Astrocyte (in vitro differentiated cells and primary cell): ENCODE results near the gene SOCS2. TPM values are rescaled to one million over a fixed set of nuclear protein-coding genes. Genes with fewer than 3 reads are reported as not detected.
"Not testable (repeated sequence)": the region's sequence is repeated elsewhere in the genome, so short reads cannot be mapped to it uniquely, and the experiment has no call there.

Experiments
- DNase-seq: peaks from one replicate; pipeline ENCODE4 v3.0.0-alpha.2; 2010; ENCODE audit warnings: low read depth
- FAIRE-seq: peaks from 2 replicates; lab custom pipeline; 2011; peaks lifted over from hg19 to GRCh38; lab: Jason Lieb, UNC
- H2AFZ ChIP-seq: 2 replicates; pipeline ENCODE4 v1.6.0; 2012; ENCODE audit warnings: low read depth, low read length, inconsistent platforms
- H3K27ac ChIP-seq: 2 replicates; pipeline ENCODE4 v1.5.1; 2011; ENCODE audit warnings: low read depth, low read length, inconsistent platforms
- H3K27me3 ChIP-seq: 2 replicates; pipeline ENCODE4 v1.6.0; 2011; ENCODE audit warnings: low read length, inconsistent platforms; ENCODE audit not compliant: insufficient read depth
- H3K36me3 ChIP-seq: 2 replicates; pipeline ENCODE4 v1.5.1; 2011; ENCODE audit warnings: low read length, inconsistent platforms; ENCODE audit not compliant: insufficient read depth
- H3K4me1 ChIP-seq: 2 replicates; pipeline ENCODE4 v1.5.1; 2011; ENCODE audit warnings: low read length, inconsistent platforms; ENCODE audit not compliant: insufficient read depth
- H3K4me2 ChIP-seq: 2 replicates; pipeline ENCODE4 v1.6.0; 2012; ENCODE audit warnings: low read length, inconsistent platforms
- H3K4me3 ChIP-seq: 2 replicates; pipeline ENCODE4 v1.5.1; 2011; ENCODE audit warnings: low read depth, mild to moderate bottlenecking, low read length, inconsistent platforms; ENCODE audit not compliant: insufficient read depth
- H3K79me2 ChIP-seq: 2 replicates; pipeline ENCODE4 v1.6.0; 2012; ENCODE audit warnings: mild to moderate bottlenecking, low read length, inconsistent platforms; ENCODE audit not compliant: insufficient read depth
- H3K9ac ChIP-seq: 2 replicates; pipeline ENCODE4 v1.6.0; 2012; ENCODE audit warnings: mild to moderate bottlenecking, low read length, inconsistent platforms
- H3K9me3 ChIP-seq: 2 replicates; pipeline ENCODE4 v1.5.1; 2012; ENCODE audit warnings: low read depth, mild to moderate bottlenecking, low read length, inconsistent platforms; ENCODE audit not compliant: insufficient read depth
- H4K20me1 ChIP-seq: 2 replicates; pipeline ENCODE4 v1.6.0; 2012; ENCODE audit warnings: low read length, inconsistent platforms; ENCODE audit not compliant: insufficient read depth
- H3K27ac Mint-ChIP-seq: one replicate; pipeline ENCODE4 v1.8.0; 2021; ENCODE audit warnings: mild to moderate bottlenecking, mixed read lengths; ENCODE audit not compliant: unreplicated experiment
- H3K27me3 Mint-ChIP-seq: one replicate; pipeline ENCODE4 v1.8.0; 2021; ENCODE audit warnings: low read depth, mixed read lengths; ENCODE audit not compliant: unreplicated experiment
- H3K36me3 Mint-ChIP-seq: one replicate; pipeline ENCODE4 v1.8.0; 2021; ENCODE audit warnings: low read depth, mixed read lengths; ENCODE audit not compliant: unreplicated experiment
- H3K4me1 Mint-ChIP-seq: one replicate; pipeline ENCODE4 v1.8.0; 2021; ENCODE audit warnings: low read depth, mixed read lengths; ENCODE audit not compliant: unreplicated experiment
- H3K4me3 Mint-ChIP-seq: one replicate; pipeline ENCODE4 v1.8.0; 2021; ENCODE audit warnings: mild to moderate bottlenecking, moderate library complexity, mixed read lengths; ENCODE audit not compliant: unreplicated experiment
- H3K9me3 Mint-ChIP-seq: one replicate; pipeline ENCODE4 v1.8.0; 2021; ENCODE audit warnings: mild to moderate bottlenecking, mixed read lengths; ENCODE audit not compliant: unreplicated experiment
- CTCF ChIP-seq: IDR thresholded peaks from 2 replicates; pipeline ENCODE4 v1.5.1; 2011; ENCODE audit warnings: low read depth, mild to moderate bottlenecking, inconsistent platforms, low read length, moderate library complexity; ENCODE audit not compliant: insufficient read depth
- EZH2 ChIP-seq: IDR thresholded peaks from 2 replicates; pipeline ENCODE4 v1.6.1; 2012; ENCODE audit warnings: mild to moderate bottlenecking, low read length, inconsistent platforms; ENCODE audit not compliant: insufficient read depth
- total RNA-seq: library from RNA; stranded (reverse); gene quantifications from 2 replicates; pipeline ENCODE4 v1.2.1, GENCODE V29; 2021

Gene SOCS2
- total RNA-seq, 1 donor from 2014 or later, result 6.4 TPM

- Histone ChIP-seq H3K9me3 (no peaks in the 10 kb centered on the region), H3K4me1 (no peaks in the 10 kb centered on the region), H3K27ac (no peak overlapping the region), H3K4me3 (no peak overlapping the region), H3K79me2 (no peaks in the 10 kb centered on the region), H3K27me3 (no peaks in the 10 kb centered on the region), H4K20me1 (no peaks in the 10 kb centered on the region), H3K9ac (no peak overlapping the region), H3K4me2 (no peak overlapping the region), H3K36me3 (no peaks in the 10 kb centered on the region), H2AFZ (no peak overlapping the region)
- Mint-ChIP-seq H3K4me3 (no peak overlapping the region), H3K36me3 (peaks cover 3% of the 10 kb centered on the region), H3K27ac (no peak overlapping the region), H3K4me1 (no peaks in the 10 kb centered on the region), H3K27me3 (peaks cover 2% of the 10 kb centered on the region), H3K9me3 (no peaks in the 10 kb centered on the region)
- TF ChIP-seq CTCF (no peak), EZH2 (no peak)
- FAIRE-seq (no peak), DNase-seq (no peak)
Measured at GRCh38 chr12:93552427-93552826, 20.0 kb upstream of the SOCS2 start.

- peaks cover 15% of the 10 kb centered on the region for H3K9me3 Mint-ChIP-seq
- not testable (repeated sequence) for H3K36me3 Mint-ChIP-seq, FAIRE-seq
Measured at GRCh38 chr12:93557879-93558278, 14.6 kb upstream of the SOCS2 start.

GRCh38 chr12:93558685-93559084 lies 13.8 kb upstream of the SOCS2 start:
- not testable (repeated sequence) for H3K27ac ChIP-seq, H3K9ac ChIP-seq, FAIRE-seq, H3K79me2 ChIP-seq, H3K4me2 ChIP-seq, H2AFZ ChIP-seq, H3K27me3 Mint-ChIP-seq, H3K27ac Mint-ChIP-seq, H3K9me3 ChIP-seq, H3K4me3 ChIP-seq, H4K20me1 ChIP-seq, DNase-seq, H3K4me1 ChIP-seq, H3K4me1 Mint-ChIP-seq, H3K4me3 Mint-ChIP-seq, H3K36me3 Mint-ChIP-seq, H3K27me3 ChIP-seq, H3K36me3 ChIP-seq
- peaks cover 15% of the 10 kb centered on the region for H3K9me3 Mint-ChIP-seq

More at GRCh38 chr12:93557879-93558278, 14.6 kb upstream of the SOCS2 start:
- not testable (repeated sequence) for H3K9ac ChIP-seq, H3K4me3 Mint-ChIP-seq, H3K79me2 ChIP-seq, H3K27me3 Mint-ChIP-seq, H3K4me1 Mint-ChIP-seq, H3K4me3 ChIP-seq, H3K9me3 ChIP-seq, H3K4me1 ChIP-seq, DNase-seq, H4K20me1 ChIP-seq, H3K27me3 ChIP-seq, H3K36me3 ChIP-seq, H3K27ac Mint-ChIP-seq, H2AFZ ChIP-seq, H3K27ac ChIP-seq, H3K4me2 ChIP-seq
